ENCODE results near the gene MAP2K3. TPM values are rescaled to one million over a fixed set of nuclear protein-coding genes. Genes with fewer than 3 reads are reported as not detected.
"Not testable (repeated sequence)": the region's sequence is repeated elsewhere in the genome, so short reads cannot be mapped to it uniquely, and the experiment has no call there.

Gene MAP2K3
- total RNA-seq, 1 experiment from 2014 or later, result 28.6 TPM

DNA sequence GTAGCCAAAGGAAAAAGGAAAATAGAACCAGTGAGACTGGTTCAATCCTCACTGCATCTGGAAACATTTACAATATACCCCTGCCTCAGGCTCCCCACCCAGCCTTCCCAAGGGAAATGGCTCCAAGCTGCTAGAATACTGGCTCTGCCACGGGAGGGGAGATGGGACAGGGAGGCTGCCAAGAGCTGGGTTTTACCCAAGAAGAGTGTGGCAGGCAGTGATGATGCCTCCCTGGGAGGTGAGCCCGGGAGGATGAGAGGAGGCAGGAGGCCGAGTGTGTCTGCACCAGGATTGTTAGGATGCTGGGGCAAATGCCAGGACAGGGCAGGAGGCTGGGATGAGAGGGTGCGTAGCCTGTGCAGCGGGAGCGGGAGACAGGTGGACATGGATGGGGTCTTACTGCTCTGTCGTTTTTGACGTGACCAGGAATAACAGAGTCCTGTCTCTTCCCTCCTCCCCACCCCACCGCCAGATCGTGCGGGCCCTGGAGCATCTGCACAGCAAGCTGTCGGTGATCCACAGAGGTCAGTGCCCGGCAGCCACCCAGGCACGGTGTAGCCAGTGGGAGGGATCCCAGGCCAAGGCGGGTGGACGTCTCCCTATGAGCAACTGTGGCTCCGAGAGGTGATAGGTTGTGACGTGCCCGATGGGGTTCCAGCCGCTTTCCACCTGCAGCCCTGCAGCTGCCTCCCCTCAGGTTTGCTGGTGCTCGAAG lies 18.4 kb downstream of the MAP2K3 start:
- in situ Hi-C loops (cut with HindIII; ENCODE audit: low pct_unique_long_range_greater_than_20kb, low sequenced_read_pairs), result no loop called here
- DNase-seq (ENCODE audit: low read depth), result no peak

DNA sequence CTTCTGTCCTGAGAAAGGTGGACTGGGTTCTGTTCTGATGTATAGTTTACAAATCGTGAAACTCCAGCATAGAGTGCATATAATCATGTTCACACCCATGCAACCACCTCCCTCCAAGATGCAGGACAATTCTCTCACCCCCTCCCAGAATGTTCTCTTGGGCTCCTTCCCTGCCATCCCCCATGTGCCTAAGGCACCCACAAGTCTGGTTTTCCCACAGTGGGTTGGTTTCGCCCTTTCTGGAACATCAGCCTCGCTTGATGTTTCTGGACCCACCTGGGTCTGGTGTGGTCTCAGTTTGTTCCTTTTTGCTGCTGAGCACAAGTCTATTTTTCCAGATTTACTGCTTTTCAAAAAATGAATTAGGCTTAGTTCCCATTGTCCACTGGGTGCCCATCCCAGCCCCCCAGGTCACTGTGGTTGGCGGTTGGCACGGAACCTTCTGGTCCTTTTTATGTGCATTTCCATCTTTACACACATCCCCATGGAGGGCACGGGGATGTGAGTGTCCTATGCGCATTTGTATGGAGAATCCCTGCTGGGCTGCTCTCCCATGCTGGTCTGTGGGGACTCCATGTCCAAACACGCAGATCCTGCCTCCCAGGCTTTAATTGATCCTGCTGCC lies 19.0 kb downstream of the MAP2K3 start:
- in situ Hi-C loops (cut with HindIII; ENCODE audit: low pct_unique_long_range_greater_than_20kb, low sequenced_read_pairs), result no loop called here
- DNase-seq (ENCODE audit: low read depth), result no peak

DNA sequence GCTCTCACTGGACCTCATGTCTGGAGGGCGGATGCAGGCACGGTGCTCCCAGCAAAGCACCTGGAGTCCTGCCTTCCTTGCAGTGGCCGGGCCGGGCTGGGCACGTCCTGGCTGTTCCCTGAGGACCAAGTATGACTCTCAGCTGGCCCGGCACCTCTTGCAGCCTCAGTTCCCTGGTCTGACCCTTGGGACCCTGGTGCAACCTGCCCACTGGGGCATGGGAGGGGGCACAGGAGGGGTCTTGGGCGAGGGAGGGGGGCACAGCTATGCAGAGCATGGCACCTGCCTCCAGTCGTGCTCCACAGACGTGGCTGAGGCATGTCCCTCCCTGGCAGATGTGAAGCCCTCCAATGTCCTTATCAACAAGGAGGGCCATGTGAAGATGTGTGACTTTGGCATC lies 19.6 kb downstream of the MAP2K3 start:
- in situ Hi-C loops (cut with HindIII; ENCODE audit: low pct_unique_long_range_greater_than_20kb, low sequenced_read_pairs), result no loop called here
- no peak for DNase-seq (ENCODE audit: low read depth)

DNA sequence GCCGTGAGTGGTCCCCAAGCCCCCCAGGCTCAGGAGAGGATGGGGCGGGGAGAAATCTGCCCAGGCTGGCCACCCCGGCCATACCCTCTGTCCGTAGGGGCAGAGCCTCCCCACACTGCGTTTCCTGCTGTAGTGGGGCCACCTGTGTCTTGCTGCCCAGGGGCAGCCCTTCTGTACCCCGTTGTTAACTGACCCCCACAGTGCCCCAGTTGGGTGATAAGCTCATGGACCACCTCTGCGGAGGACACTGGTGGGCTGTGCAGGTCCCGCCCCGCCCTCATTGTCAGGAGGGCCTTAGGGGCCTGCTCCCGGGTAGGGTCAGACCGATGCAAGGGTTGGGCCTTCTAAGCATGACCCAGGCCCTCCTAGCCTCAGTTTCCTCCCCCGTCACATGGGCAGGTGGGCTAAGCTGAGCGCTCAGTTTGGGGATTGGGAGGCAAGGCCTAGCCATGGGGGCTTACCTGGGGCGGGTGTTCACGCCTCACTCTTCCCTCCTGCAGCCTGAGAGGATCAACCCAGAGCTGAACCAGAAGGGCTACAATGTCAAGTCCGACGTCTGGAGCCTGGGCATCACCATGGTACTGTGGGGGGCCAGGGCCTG lies 20.1 kb downstream of the MAP2K3 start:
- DNase-seq (ENCODE audit: low read depth); in situ Hi-C loops (cut with HindIII; ENCODE audit: low pct_unique_long_range_greater_than_20kb, low sequenced_read_pairs): not testable (repeated sequence)

DNA sequence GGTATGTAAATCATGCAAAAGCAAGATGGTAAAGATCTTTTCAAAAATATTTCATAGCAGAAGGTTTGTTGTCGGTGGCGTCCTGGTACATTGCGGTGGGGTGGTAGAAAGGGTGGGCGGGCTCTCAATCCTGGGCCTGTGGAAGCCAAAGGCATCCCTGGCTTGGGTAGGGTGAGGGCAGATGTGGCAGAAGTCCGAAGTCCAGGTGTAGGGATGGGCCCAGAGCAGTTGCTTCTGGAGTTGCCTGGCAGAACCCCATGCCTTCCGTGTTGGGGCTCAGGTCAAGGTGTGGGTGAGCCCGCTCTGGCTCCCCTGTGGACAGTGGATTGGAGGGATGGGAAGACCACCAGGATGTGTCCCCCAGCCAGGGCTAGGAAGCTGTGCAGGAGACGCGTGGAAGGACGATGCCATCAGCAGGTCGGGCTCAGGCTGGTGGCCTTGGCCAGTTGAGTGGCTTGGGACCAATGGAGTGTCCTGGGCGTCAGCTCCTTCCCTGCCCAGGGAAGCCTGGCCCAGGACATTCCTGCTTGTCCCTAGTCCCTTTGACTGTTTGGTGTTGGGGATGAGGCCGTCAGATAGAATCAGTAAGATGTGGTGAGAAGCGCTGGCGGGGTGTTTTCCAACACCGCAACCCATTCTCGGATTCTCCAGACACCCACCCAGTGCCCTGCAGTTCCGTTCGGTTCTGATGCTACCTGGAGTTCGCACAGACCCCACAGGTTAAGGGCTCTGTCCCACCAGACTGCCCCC lies 21.1 kb downstream of the MAP2K3 start:
- DNase-seq (ENCODE audit: low read depth); in situ Hi-C loops (cut with HindIII; ENCODE audit: low pct_unique_long_range_greater_than_20kb, low sequenced_read_pairs): not testable (repeated sequence)

DNA sequence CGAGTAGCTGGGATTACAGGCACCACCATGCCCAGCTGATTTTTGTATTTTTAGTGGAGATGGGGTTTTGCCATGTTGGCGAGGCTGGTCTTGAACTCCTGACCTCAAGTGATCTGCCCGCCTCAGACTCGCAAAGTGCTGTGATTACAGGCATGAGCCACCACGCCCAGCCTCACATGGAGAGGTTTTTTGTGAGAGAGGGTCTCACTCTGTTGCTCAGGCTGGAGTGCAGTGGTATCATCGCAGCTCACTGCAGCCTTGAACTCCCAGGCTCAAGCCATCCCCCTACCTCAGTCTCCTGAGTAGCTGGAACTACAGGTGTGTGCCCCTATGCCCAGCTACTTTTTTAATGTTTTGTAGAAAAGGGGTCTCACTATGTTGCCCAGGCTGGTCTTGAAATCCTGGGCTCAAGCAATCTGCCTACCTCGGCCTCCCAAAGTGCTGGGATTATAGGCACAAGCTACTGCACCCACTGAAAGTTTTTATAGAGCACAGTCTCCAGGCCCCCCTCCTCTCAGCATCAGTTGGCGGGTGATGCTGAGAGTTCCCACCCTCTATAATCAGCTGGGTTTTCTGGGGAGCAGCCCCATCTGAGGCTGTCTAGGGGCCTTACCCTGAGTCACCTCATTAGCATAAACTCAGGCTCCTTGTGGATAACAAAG lies 22.2 kb downstream of the MAP2K3 start:
- DNase-seq (ENCODE audit: low read depth); in situ Hi-C loops (cut with HindIII; ENCODE audit: low pct_unique_long_range_greater_than_20kb, low sequenced_read_pairs): not testable (repeated sequence)

DNA sequence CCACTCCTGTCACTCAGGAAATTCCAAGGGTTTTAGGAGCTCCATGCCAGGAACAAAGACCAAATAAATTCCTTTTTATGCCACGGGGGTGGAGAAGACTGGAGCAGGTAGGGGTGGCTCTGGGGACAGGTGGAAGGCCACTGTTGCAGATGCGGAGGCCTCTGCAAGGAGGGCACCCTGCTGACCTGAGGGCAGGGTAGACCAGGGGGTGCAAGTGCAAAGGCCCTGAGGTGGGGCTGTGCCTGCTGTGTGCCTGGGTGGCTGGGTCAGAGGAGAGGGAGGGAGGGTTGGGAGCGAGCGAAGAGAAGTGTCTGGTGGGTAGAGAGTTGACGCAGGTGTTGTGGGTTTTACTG lies 22.7 kb downstream of the MAP2K3 start:
- DNase-seq (ENCODE audit: low read depth); in situ Hi-C loops (cut with HindIII; ENCODE audit: low pct_unique_long_range_greater_than_20kb, low sequenced_read_pairs): not testable (repeated sequence)

DNA sequence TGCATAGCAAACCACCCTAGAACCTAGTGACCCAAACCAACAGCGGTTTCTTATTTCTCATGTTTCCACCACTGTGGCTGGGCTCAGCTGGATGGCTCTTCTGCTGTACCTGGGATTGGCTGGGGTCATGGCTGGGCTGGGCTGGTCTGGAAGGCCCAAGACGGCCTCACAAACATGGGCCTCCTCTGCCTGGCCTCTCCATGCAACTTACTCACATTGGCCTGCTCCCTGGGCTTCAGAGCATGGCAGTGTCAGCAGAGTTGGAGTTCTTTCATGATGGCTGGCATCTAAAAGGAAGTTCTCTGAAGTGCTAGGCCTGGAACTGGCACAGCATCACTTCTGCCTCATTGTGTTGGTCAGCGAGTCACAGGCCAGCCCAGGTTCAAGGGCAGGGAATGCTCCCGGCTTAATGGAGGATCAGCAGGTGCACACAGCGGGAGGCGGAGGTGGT lies 24.4 kb downstream of the MAP2K3 start:
- in situ Hi-C loops (cut with HindIII; ENCODE audit: low pct_unique_long_range_greater_than_20kb, low sequenced_read_pairs), result not testable (repeated sequence)

DNA sequence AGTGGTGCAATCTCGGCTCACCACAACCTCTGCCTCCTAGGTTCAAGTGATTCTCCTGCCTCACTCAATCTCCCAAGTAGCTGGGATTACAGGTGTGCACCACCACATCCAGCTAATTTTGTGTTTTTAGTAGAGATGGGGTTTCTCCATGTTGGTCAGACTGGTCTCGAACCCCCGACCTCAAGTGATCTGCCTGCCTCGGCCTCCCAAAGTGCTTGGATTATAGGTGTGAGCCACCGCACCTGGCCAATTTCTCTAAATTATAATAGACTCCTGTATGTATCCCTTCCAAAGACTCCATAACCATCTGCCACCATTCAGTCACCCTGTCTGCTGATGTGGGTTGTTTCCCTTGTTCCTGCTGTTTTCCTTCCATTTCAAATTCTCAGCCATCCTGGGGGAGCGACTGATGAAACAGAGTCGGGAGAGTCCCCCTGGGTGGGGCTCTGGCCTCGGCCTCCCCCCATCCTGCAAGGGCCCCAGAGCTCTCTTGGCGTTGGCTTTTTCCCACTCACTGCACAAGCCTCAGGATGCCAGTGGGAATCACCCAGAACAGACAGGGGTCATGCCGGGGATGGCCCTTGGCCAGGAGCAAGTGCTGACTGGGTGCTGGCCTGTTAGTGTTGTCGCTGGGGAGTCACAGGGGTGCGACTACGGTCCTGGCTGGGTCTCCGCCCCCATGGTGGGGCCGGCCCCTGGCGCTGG lies 25.7 kb downstream of the MAP2K3 start:
- in situ Hi-C loops (cut with HindIII; ENCODE audit: low pct_unique_long_range_greater_than_20kb, low sequenced_read_pairs); DNase-seq (ENCODE audit: low read depth): not testable (repeated sequence)

More for the DNA sequence above, 24.4 kb downstream of the MAP2K3 start:
- not testable (repeated sequence) for DNase-seq (ENCODE audit: low read depth)

DNA sequence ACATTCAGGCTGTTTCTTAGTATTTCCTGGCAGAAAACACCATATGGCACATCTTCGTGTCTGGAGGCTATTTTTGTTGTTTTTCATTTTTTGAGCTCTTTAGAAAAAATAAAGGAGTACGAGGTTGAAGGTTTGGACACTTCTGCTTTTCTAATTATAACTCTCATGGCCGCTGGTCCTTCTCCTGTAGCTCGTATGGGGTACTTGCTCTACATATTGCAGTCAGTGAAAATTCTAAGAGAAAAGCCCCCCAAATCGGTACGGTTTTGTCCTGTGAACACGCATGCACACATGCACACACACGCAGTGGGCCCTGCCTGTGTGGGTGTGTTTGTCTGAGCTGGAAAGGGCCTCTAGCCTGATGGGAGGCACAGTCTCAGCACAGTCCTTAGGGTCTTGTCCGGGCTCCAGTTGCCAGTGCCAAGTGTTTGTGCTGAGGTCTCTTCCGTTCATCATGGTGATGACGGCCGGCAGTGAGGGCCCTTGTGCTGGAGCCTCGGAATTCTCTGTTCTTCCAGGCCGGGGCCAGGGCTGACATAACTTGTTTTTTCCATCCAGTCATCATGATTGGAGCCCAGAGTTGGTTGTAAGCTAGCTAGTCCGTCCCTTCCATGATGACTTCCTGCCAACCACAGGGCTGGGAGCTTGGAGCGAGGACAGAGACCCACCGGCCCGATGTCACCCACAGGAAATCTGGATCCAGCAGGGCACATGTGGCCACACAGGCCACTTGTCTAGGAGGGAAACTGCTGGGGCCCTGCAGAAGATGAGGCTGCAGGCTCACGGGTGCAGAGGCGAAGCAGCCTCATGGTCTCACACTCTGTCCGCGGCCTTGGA lies 26.5 kb downstream of the MAP2K3 start:
- in situ Hi-C loops (cut with HindIII; ENCODE audit: low pct_unique_long_range_greater_than_20kb, low sequenced_read_pairs); DNase-seq (ENCODE audit: low read depth): not testable (repeated sequence)

DNA sequence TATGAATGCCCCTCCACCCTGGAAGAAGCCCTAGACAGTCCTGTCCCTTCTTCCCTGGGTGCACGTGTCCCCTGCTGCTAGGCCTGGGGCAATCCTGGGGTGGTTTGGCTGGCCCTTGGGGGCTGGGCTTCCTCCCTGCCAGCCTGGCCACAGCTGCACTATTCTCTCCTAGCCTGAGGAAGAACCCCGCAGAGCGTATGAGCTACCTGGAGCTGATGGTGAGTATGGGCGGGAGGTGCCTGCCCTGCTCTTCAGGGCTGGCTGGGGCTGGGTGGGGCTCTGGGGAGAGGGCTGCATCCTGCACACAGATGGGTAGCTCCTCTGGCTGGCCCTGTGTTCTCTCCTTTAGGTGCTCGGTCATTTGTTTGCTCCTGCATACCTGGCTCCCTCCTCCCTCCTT lies 28.8 kb downstream of the MAP2K3 start:
- DNase-seq (ENCODE audit: low read depth), result no peak
- in situ Hi-C loops (cut with HindIII; ENCODE audit: low pct_unique_long_range_greater_than_20kb, low sequenced_read_pairs), result no loop called here

DNA sequence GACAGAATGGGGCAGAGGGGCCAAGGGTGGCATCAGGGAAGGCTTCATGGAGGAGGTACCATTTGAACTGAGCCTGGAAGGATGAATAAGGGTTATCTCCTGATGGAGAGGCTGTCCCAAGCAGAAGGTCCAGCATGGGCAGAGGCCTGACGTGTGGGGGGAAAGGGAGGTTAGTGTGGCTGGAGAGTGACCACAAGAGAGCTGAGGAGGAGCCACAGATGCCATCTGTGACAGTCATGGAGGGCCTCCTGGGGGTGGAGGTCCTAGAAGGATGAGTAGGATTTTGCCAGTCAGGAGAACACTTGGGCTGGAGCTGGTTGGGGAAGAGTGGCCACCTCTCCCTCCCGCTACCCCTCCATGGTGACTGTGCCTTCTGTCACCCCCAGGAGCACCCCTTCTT lies 29.2 kb downstream of the MAP2K3 start:
- in situ Hi-C loops (cut with HindIII; ENCODE audit: low pct_unique_long_range_greater_than_20kb, low sequenced_read_pairs); DNase-seq (ENCODE audit: low read depth): not testable (repeated sequence)

DNA sequence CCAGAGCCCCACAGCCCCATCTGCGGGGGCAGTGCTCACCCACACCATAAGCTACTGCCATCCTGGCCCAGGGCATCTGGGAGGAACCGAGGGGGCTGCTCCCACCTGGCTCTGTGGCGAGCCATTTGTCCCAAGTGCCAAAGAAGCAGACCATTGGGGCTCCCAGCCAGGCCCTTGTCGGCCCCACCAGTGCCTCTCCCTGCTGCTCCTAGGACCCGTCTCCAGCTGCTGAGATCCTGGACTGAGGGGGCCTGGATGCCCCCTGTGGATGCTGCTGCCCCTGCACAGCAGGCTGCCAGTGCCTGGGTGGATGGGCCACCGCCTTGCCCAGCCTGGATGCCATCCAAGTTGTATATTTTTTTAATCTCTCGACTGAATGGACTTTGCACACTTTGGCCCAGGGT lies 29.8 kb downstream of the MAP2K3 start:
- in situ Hi-C loops (cut with HindIII; ENCODE audit: low pct_unique_long_range_greater_than_20kb, low sequenced_read_pairs), result not testable (repeated sequence)

DNA sequence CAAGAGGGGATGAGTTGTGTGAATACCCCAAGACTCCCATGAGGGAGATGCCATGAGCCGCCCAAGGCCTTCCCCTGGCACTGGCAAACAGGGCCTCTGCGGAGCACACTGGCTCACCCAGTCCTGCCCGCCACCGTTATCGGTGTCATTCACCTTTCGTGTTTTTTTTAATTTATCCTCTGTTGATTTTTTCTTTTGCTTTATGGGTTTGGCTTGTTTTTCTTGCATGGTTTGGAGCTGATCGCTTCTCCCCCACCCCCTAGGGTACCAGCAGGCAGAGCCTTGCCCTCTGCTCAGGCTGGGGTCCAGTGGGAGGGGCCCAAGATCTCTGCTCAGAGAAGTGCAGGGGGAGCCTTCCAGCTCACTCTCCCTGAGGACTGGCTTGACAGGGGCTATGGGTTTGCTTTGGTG lies 30.2 kb downstream of the MAP2K3 start:
- DNase-seq (ENCODE audit: low read depth); in situ Hi-C loops (cut with HindIII; ENCODE audit: low pct_unique_long_range_greater_than_20kb, low sequenced_read_pairs): not testable (repeated sequence)

More for the DNA sequence above, 29.8 kb downstream of the MAP2K3 start:
- DNase-seq (ENCODE audit: low read depth), result not testable (repeated sequence)

DNA sequence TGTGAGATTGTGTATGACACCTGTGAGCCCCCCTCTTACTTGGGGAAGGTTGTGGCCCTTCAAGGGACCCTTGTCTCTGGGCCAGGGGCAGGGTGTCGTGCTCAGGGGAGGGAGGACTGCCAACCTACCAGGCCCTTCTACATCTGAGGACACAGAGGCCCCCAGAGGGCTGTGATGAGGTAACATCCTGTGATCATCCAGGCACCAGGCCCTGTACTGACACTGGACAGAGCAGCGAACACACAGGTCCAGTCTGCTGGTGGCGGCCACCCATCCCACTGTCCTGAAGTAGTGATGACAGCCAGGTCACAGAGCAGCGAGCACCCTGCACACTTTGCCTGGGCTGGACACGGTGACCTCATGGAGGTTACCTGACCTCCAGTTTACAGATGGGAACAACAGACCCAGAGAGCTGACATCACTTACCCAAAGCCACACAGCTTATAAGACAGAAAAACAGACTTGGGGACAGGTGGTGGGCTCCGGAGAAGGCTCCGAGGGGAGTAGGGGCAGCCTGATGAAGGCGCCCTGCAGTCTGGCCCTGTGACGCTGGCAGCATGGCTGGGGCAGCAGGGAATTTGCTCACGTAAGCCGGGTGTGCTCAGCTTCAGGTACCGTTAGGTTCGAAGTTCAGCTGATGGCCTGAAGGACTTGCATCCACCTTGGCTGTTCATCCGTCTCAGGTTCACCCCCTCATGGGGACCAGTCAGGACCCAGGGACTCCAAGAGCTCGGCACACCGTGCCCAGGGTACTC lies 30.9 kb downstream of the MAP2K3 start:
- in situ Hi-C loops (cut with HindIII; ENCODE audit: low pct_unique_long_range_greater_than_20kb, low sequenced_read_pairs); DNase-seq (ENCODE audit: low read depth): not testable (repeated sequence)

DNA sequence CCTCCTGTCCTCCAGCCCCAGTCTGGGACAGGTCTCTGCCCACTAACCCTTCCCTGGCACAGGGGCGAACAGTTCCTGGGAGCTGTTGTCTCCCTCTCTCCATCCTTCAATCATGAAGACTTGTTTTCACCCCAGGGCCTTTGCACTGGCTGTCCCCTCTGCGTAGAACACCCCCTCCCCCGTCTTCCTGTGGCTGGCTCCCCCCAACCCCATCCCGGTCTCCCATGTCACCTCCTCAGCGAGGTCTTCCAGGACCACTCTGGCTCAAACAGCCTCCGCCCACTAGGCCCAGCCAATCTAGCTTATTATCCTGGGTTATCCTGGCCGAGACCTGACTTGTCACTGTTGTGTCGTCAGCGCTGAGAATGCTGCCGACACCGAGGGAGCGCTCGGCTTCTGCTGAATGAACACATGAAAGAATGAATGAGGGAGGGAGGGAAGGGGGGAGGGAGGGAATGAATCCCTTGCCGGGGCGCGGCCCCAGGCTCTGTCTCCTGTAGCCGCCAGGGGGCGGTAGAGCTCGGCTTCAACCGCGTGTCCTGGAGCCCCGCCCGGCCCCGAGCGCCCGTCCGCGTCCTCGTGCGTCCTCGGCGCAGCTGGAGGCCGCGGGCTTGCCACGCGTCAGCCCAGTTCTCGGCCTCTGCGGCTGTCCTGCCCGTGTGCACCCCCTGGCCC lies 31.8 kb downstream of the MAP2K3 start:
- DNase-seq (ENCODE audit: low read depth); in situ Hi-C loops (cut with HindIII; ENCODE audit: low pct_unique_long_range_greater_than_20kb, low sequenced_read_pairs): not testable (repeated sequence)

All from Caki2 (cell line).